ENCODE data around the gene CFAP61.

CFAP61 gene

GRCh38 chr20:20019123-20019522 lies 33.2 kb upstream of the CFAP61 start:
- TF ChIP-seq CTCF (IDR thresholded peaks at IDR 0.05; ENCODE audit: low read depth, low read length, missing control alignments) = no peak
- no peak for DNase-seq (ENCODE audit: extremely low read depth, low read depth)
- H3K4me3 ChIP-seq (replicated peaks; ENCODE audit: low read depth, low read length) = peak overlapping the region; percentile 95

- TF ChIP-seq CTCF (IDR thresholded peaks at IDR 0.05; ENCODE audit: low read depth, low read length, missing control alignments) = no peak
- H3K4me3 ChIP-seq (replicated peaks; ENCODE audit: low read depth, low read length) = no peak overlapping the region
- no peak for DNase-seq (ENCODE audit: extremely low read depth, low read depth)
Observed at GRCh38 chr20:20020908-20021307, 31.4 kb upstream of the CFAP61 start.

- no peak for TF ChIP-seq CTCF (IDR thresholded peaks at IDR 0.05; ENCODE audit: low read depth, low read length, missing control alignments)
- H3K4me3 ChIP-seq (replicated peaks; ENCODE audit: low read depth, low read length) = no peak overlapping the region
- no peak for DNase-seq (ENCODE audit: extremely low read depth, low read depth)
Observed at GRCh38 chr20:20021835-20022234, 30.5 kb upstream of the CFAP61 start.

GRCh38 chr20:20022498-20022897 lies 29.8 kb upstream of the CFAP61 start:
- DNase-seq (ENCODE audit: extremely low read depth, low read depth) = no peak
- no peak for TF ChIP-seq CTCF (IDR thresholded peaks at IDR 0.05; ENCODE audit: low read depth, low read length, missing control alignments)
- no peak overlapping the region for H3K4me3 ChIP-seq (replicated peaks; ENCODE audit: low read depth, low read length)

- no peak for TF ChIP-seq CTCF (IDR thresholded peaks at IDR 0.05; ENCODE audit: low read depth, low read length, missing control alignments)
- H3K4me3 ChIP-seq (replicated peaks; ENCODE audit: low read depth, low read length) = no peak overlapping the region
- DNase-seq (ENCODE audit: extremely low read depth, low read depth) = no peak
Observed at GRCh38 chr20:20023395-20023794, 28.9 kb upstream of the CFAP61 start.

GRCh38 chr20:20024942-20025341 lies 27.4 kb upstream of the CFAP61 start:
- H3K4me3 ChIP-seq (replicated peaks; ENCODE audit: low read depth, low read length) = no peak overlapping the region
- TF ChIP-seq CTCF (IDR thresholded peaks at IDR 0.05; ENCODE audit: low read depth, low read length, missing control alignments) = no peak
- DNase-seq (ENCODE audit: extremely low read depth, low read depth) = no peak

GRCh38 chr20:20027284-20027683 lies 25.0 kb upstream of the CFAP61 start:
- TF ChIP-seq CTCF (IDR thresholded peaks at IDR 0.05; ENCODE audit: low read depth, low read length, missing control alignments) = no peak
- no peak for DNase-seq (ENCODE audit: extremely low read depth, low read depth)
- H3K4me3 ChIP-seq (replicated peaks; ENCODE audit: low read depth, low read length) = no peak overlapping the region
